Ishikawa (cell line): Measurements from ENCODE around the gene SERGEF.

Source experiments
- CEBPB ChIP-seq: IDR thresholded peaks from 2 replicates; pipeline ENCODE4 v1.6.1; 2012
- CREB1 ChIP-seq: IDR thresholded peaks from 2 replicates; pipeline ENCODE4 v1.6.1; 2012; ENCODE audit warnings: low read depth
- EGR1 ChIP-seq: IDR thresholded peaks from 2 replicates; pipeline ENCODE4 v1.6.1; 2012
- EP300 ChIP-seq: IDR thresholded peaks from 2 replicates; pipeline ENCODE4 v1.6.1; 2012; ENCODE audit warnings: borderline replicate concordance
- FOXM1 ChIP-seq: IDR thresholded peaks from 2 replicates; pipeline ENCODE4 v1.6.1; 2012; ENCODE audit warnings: low read depth, borderline replicate concordance
- MAX ChIP-seq: IDR thresholded peaks from 2 replicates; pipeline ENCODE4 v1.6.1; 2012
- NFIC ChIP-seq: IDR thresholded peaks from 2 replicates; pipeline ENCODE4 v1.6.1; 2012
- RAD21 ChIP-seq: IDR thresholded peaks from 2 replicates; pipeline ENCODE4 v1.6.1; 2012; ENCODE audit warnings: low read depth
- TAF1 ChIP-seq: IDR thresholded peaks from 2 replicates; pipeline ENCODE4 v1.6.1; 2012; ENCODE audit warnings: low read depth, mild to moderate bottlenecking
- TCF12 ChIP-seq: IDR thresholded peaks from 2 replicates; pipeline ENCODE4 v1.6.1; 2012; ENCODE audit warnings: low read depth
- TEAD4 ChIP-seq: IDR thresholded peaks from 2 replicates; pipeline ENCODE4 v1.6.1; 2012
- USF1 ChIP-seq: IDR thresholded peaks from 2 replicates; pipeline ENCODE4 v1.6.1; 2012
- YY1 ChIP-seq: IDR thresholded peaks from 2 replicates; pipeline ENCODE4 v1.6.1; 2012; ENCODE audit warnings: low read depth
- ZBTB7A ChIP-seq: IDR thresholded peaks from 2 replicates; pipeline ENCODE4 v1.6.1; 2012; ENCODE audit warnings: low read depth
- TF ChIP-seq, protein P1 (sequence below): IDR thresholded peaks from 2 replicates; pipeline ENCODE4 v1.6.1; 2012; ENCODE audit warnings: low read depth, mild to moderate bottlenecking

Gene SERGEF

GRCh38 chr11:17786824-17787525 is 225.9 kb downstream of the SERGEF start:
- TF ChIP-seq TEAD4, result no peak
- no peak for TF ChIP-seq MAX
- TF ChIP-seq ZBTB7A, result no peak
- TF ChIP-seq EP300, result no peak
- no peak for TF ChIP-seq YY1
- no peak for TF ChIP-seq EGR1
- no peak for TF ChIP-seq TCF12
- TF ChIP-seq TAF1, result no peak
- TF ChIP-seq, protein P1, sequence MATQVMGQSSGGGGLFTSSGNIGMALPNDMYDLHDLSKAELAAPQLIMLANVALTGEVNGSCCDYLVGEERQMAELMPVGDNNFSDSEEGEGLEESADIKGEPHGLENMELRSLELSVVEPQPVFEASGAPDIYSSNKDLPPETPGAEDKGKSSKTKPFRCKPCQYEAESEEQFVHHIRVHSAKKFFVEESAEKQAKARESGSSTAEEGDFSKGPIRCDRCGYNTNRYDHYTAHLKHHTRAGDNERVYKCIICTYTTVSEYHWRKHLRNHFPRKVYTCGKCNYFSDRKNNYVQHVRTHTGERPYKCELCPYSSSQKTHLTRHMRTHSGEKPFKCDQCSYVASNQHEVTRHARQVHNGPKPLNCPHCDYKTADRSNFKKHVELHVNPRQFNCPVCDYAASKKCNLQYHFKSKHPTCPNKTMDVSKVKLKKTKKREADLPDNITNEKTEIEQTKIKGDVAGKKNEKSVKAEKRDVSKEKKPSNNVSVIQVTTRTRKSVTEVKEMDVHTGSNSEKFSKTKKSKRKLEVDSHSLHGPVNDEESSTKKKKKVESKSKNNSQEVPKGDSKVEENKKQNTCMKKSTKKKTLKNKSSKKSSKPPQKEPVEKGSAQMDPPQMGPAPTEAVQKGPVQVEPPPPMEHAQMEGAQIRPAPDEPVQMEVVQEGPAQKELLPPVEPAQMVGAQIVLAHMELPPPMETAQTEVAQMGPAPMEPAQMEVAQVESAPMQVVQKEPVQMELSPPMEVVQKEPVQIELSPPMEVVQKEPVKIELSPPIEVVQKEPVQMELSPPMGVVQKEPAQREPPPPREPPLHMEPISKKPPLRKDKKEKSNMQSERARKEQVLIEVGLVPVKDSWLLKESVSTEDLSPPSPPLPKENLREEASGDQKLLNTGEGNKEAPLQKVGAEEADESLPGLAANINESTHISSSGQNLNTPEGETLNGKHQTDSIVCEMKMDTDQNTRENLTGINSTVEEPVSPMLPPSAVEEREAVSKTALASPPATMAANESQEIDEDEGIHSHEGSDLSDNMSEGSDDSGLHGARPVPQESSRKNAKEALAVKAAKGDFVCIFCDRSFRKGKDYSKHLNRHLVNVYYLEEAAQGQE, result no peak
- TF ChIP-seq RAD21, result no peak
- TF ChIP-seq CEBPB, result no peak

GRCh38 chr11:17783878-17784277 is 229.0 kb downstream of the SERGEF start:
- TF ChIP-seq TCF12, result no peak
- TF ChIP-seq, protein P1, result no peak
- TF ChIP-seq TAF1, result no peak
- no peak for TF ChIP-seq TEAD4
- no peak for TF ChIP-seq FOXM1
- no peak for TF ChIP-seq EP300
- TF ChIP-seq ZBTB7A, result no peak
- no peak for TF ChIP-seq RAD21
- no peak for TF ChIP-seq YY1
- no peak for TF ChIP-seq USF1
- no peak for TF ChIP-seq CEBPB

DNA sequence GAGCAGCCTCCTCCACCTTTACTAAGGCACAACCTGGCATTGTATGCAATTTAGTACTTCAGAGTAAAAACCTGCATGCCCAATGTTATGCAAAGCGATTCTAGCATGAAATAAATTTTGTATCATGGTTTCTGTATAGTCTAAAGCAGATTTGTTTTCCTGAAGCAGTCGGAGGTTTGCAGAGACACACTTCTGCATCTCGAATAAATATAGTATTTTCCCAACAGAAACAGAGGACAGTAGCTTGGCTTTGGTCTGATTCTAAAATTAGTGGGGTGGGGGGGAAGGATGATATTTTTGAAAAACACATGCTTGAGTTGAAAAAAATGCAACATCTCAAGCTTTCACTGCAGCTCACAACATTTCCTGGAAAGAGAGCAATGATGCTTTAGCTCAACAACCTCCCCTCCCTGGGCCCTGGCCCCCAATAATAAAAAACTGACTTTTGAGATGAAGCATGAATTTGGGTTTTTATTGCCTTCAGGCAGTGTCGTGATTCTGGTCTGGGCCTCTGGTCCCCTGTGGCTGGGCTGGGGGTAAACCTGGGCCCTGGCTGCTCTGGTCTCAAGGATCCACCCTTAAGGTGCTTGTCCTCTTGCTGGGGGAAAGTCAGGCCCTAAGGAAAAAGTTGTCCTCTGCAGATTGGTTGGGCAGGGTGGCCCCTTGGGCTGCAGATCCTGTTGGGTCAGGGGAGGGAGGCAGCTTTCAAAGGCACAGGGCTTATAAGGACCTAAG is 230.1 kb downstream of the SERGEF start:
- TF ChIP-seq CEBPB (no peak), TAF1 (no peak), RAD21 (no peak), MAX (no peak), EGR1 (no peak), EP300 (no peak), TCF12 (no peak), ZBTB7A (no peak), NFIC (no peak), TEAD4 (no peak), USF1 (no peak), FOXM1 (no peak), CREB1 (no peak), YY1 (no peak)
- TF ChIP-seq, protein P1, result no peak

GRCh38 chr11:17782145-17782544 is 230.7 kb downstream of the SERGEF start:
- TF ChIP-seq EP300 (no peak), TEAD4 (no peak), CREB1 (no peak), NFIC (no peak), YY1 (no peak), TCF12 (no peak), ZBTB7A (no peak), CEBPB (no peak), USF1 (no peak), EGR1 (no peak), TAF1 (no peak), MAX (no peak), FOXM1 (no peak), RAD21 (no peak)
- TF ChIP-seq, protein P1, result no peak
